Thyroid gland (tissue), 4 donors: ENCODE results near the gene GANC. TPM values are rescaled to one million over a fixed set of nuclear protein-coding genes. Genes with fewer than 3 reads are reported as not detected.

ENCODE experiments used
- DNase-seq, 2 donors: peaks; one replicate each; pipeline ENCODE4 v3.0.0-alpha.2; 2019
- H3K27ac ChIP-seq, 3 donors: fragments of 200-600 bp; sonication (generic); 1 replicate in 2 of 3; 2 replicates in 1 of 3; pipeline ENCODE4 v1.5.1; 2016 to 2019; ENCODE audit warnings: mild to moderate bottlenecking in 1 of 3, moderate library complexity in 1 of 3
- H3K27me3 ChIP-seq: fragments of 200-600 bp; sonication (generic); one replicate; pipeline ENCODE4 v1.5.1; 2019
- H3K36me3 ChIP-seq, 2 donors: fragments of 200-600 bp; sonication (generic); one replicate each; pipeline ENCODE4 v1.5.1; 2016 to 2019
- H3K4me1 ChIP-seq, 2 donors: fragments of 200-600 bp; sonication (generic); one replicate each; pipeline ENCODE4 v1.5.1; 2017 to 2019
- H3K4me3 ChIP-seq, 3 donors: fragments of 200-600 bp; sonication (generic); replicated peaks in 1 of 3; 1 replicate in 2 of 3; 2 replicates in 1 of 3; pipeline ENCODE4 v1.5.1; 2016; ENCODE audit warnings: mild to moderate bottlenecking in 1 of 3
- H3K9me3 ChIP-seq: fragments of 200-600 bp; sonication (generic); one replicate; pipeline ENCODE4 v1.5.1; 2017
- POLR2A ChIP-seq, 2 donors: fragments of 450-650 bp; IDR thresholded peaks; one replicate each; pipeline ENCODE4 v1.6.1; 2017; ENCODE audit warnings: antibody characterized with exemption in 2 of 2, mild to moderate bottlenecking in 2 of 2, moderate library complexity in 1 of 2
- WGBS, 2 donors: methylation state at CpG; one replicate each; pipeline ENCODE4 v1.1.5; 2017; 5-methylcytosine and 5-hydroxymethylcytosine counted together
- intact Hi-C: fragments of 100-400 bp; cut with DNase I; formaldehyde crosslinking; loops from one replicate; pipeline ENCODE4 v1.15.1; 2023
- total RNA-seq, 4 donors: library from RNA; depleted of rRNA; stranded (reverse); fragments of >200 nt; gene quantifications; one replicate each; pipeline ENCODE4 v1.2.3, GENCODE V29; 2016
- TF ChIP-seq, protein P1 (sequence below), 6 experiments: fragments of 200-600 bp in 3 of 6; fragments of 450-650 bp in 3 of 6; sonication (generic) in 3 of 6; IDR thresholded peaks; one replicate each; pipeline ENCODE4 v1.5.1; 2016 to 2019; ENCODE audit warnings: antibody characterized with exemption in 6 of 6, mild to moderate bottlenecking in 2 of 6, inconsistent platforms in 1 of 6, moderate library complexity in 1 of 6

The GANC gene
- total RNA-seq, 4 donors from 2014 or later: 19.9 to 49.4 (median 22.2) TPM

GRCh38 chr15:42338500-42338899 lies 65.5 kb downstream of the GANC start:
- intact Hi-C loops: no loop called here
- TF ChIP-seq, protein P1, sequence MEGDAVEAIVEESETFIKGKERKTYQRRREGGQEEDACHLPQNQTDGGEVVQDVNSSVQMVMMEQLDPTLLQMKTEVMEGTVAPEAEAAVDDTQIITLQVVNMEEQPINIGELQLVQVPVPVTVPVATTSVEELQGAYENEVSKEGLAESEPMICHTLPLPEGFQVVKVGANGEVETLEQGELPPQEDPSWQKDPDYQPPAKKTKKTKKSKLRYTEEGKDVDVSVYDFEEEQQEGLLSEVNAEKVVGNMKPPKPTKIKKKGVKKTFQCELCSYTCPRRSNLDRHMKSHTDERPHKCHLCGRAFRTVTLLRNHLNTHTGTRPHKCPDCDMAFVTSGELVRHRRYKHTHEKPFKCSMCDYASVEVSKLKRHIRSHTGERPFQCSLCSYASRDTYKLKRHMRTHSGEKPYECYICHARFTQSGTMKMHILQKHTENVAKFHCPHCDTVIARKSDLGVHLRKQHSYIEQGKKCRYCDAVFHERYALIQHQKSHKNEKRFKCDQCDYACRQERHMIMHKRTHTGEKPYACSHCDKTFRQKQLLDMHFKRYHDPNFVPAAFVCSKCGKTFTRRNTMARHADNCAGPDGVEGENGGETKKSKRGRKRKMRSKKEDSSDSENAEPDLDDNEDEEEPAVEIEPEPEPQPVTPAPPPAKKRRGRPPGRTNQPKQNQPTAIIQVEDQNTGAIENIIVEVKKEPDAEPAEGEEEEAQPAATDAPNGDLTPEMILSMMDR (IDR thresholded peaks at IDR 0.05): no peak
- TF ChIP-seq POLR2A (IDR thresholded peaks at IDR 0.05): no peak
- Histone ChIP-seq H3K4me1 (no peaks in the 10 kb centered on the region), H3K4me3 (no peak overlapping the region), H3K27ac (no peak overlapping the region), H3K9me3 (no peaks in the 10 kb centered on the region), H3K27me3 (no peaks in the 10 kb centered on the region), H3K36me3 (no peaks in the 10 kb centered on the region)
- WGBS, 2 donors: 76 to 78% methylated on average over 2 of the region's 2 CpGs
- DNase-seq: no peak

GRCh38 chr15:42343596-42344232 lies 70.7 kb downstream of the GANC start:
- TF ChIP-seq POLR2A (IDR thresholded peaks at IDR 0.05): no peak
- TF ChIP-seq, protein P1 (IDR thresholded peaks at IDR 0.05): no peak
- no peaks in the 10 kb centered on the region for H3K27me3 ChIP-seq
- no peaks in the 10 kb centered on the region for H3K9me3 ChIP-seq
- H3K27ac ChIP-seq: no peak overlapping the region
- H3K36me3 ChIP-seq: peaks cover 0 to 14% of the 10 kb centered on the region in 2 donors
- WGBS, 2 donors: 92 to 96% methylated on average over 6 of the region's 6 CpGs
- no peaks in the 10 kb centered on the region for H3K4me1 ChIP-seq
- DNase-seq: no peak
- no peak overlapping the region for H3K4me3 ChIP-seq
- intact Hi-C loops: no loop called here

GRCh38 chr15:42344763-42345162 lies 71.8 kb downstream of the GANC start:
- H3K4me1 ChIP-seq: no peaks in the 10 kb centered on the region
- peaks cover 0 to 14% of the 10 kb centered on the region in 2 donors for H3K36me3 ChIP-seq
- no peak for DNase-seq
- no peaks in the 10 kb centered on the region for H3K27me3 ChIP-seq
- 65 to 68% methylated on average over 5 of the region's 5 CpGs for WGBS, 2 donors
- no peaks in the 10 kb centered on the region for H3K9me3 ChIP-seq
- no peak overlapping the region for H3K4me3 ChIP-seq
- intact Hi-C loops: no loop called here
- TF ChIP-seq, protein P1 (IDR thresholded peaks at IDR 0.05): no peak
- TF ChIP-seq POLR2A (IDR thresholded peaks at IDR 0.05): no peak
- peak overlapping the region in 1 of 3 donors; percentile 20 for H3K27ac ChIP-seq

- Histone ChIP-seq H3K4me1 (no peaks in the 10 kb centered on the region), H3K9me3 (no peaks in the 10 kb centered on the region), H3K27ac (no peak overlapping the region), H3K36me3 (peaks cover 0 to 14% of the 10 kb centered on the region in 2 donors), H3K27me3 (no peaks in the 10 kb centered on the region), H3K4me3 (no peak overlapping the region)
- 94 to 98% methylated on average over 3 of the region's 3 CpGs for WGBS, 2 donors
- TF ChIP-seq, protein P1 (IDR thresholded peaks at IDR 0.05): no peak
- TF ChIP-seq POLR2A (IDR thresholded peaks at IDR 0.05): no peak
- DNase-seq: no peak
- intact Hi-C loops: no loop called here
Measured at GRCh38 chr15:42345504-42345903, 72.5 kb downstream of the GANC start.

DNA sequence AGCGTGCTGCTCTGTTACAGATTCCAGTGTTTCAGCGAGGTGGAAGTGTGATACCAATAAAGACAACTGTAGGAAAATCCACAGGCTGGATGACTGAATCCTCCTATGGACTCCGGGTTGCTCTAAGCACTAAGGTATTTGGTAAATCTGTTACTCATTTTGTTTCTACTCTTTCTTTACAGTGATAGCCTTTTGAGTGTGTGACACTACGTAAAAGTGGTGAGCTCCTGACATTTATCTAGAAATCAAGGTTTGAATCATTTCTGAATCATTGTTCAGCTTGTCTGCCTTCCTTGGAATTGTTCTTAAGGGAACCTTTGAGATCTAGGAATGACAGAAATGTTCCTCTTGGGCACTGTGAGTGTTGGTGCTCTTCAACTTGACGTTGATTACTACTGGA lies 75.1 kb downstream of the GANC start:
- H3K4me1 ChIP-seq: no peaks in the 10 kb centered on the region
- no peaks in the 10 kb centered on the region for H3K27me3 ChIP-seq
- H3K4me3 ChIP-seq: no peak overlapping the region
- no peak overlapping the region for H3K27ac ChIP-seq
- no peak for TF ChIP-seq POLR2A (IDR thresholded peaks at IDR 0.05)
- TF ChIP-seq, protein P1 (IDR thresholded peaks at IDR 0.05): no peak
- peaks cover 0 to 20% of the 10 kb centered on the region in 2 donors for H3K36me3 ChIP-seq
- DNase-seq: no peak
- 91 to 96% methylated on average over 5 of the region's 5 CpGs for WGBS, 2 donors
- H3K9me3 ChIP-seq: no peaks in the 10 kb centered on the region
- intact Hi-C loops: no loop called here
